SU-DHL-6 (cell line): ENCODE results near the gene ACOX3.

Experiments
- CTCF ChIP-seq: fragments of 200-600 bp; sonication (generic); IDR thresholded peaks from one replicate; pipeline ENCODE4 v1.5.1; 2017; ENCODE audit warnings: antibody characterized with exemption, mild to moderate bottlenecking, low read length, moderate library complexity; ENCODE audit not compliant: insufficient read depth, poor library complexity, severe bottlenecking
- EZH2phosphoT487 ChIP-seq: fragments of 200-600 bp; sonication (generic), shearing (Covaris generic); conservative IDR thresholded peaks from 2 replicates; pipeline ENCODE4 v1.6.1; 2018; ENCODE audit warnings: mild to moderate bottlenecking, antibody characterized with exemption, low read length, moderate library complexity, mixed read lengths

- TF ChIP-seq CTCF (no peak), EZH2phosphoT487 (no peak)
Measured at GRCh38 chr4:8386731-8387130, 53.8 kb downstream of the ACOX3 start.
